Mucosa of descending colon (tissue), 3 donors: ENCODE measurements around the gene UBLCP1. TPM values are rescaled to one million over a fixed set of nuclear protein-coding genes. Genes with fewer than 3 reads are reported as not detected.
A peak's percentile ranks its signal among the peaks of the same experiment; 100 is the strongest.

ENCODE experiments used
- ATAC-seq: fragments of 200-7000 bp; cut with Tn5 transposase; one replicate; pipeline ENCODE4 v1.9.1; 2020; ENCODE audit warnings: mild to moderate bottlenecking, moderate library complexity
- DNase-seq, 3 donors: peaks; one replicate each; pipeline ENCODE4 v3.0.0-alpha.2; 2020
- H3K36me3 ChIP-seq: fragments of 200-600 bp; one replicate; pipeline ENCODE4 v1.8.0; 2021; ENCODE audit warnings: low read depth, mild to moderate bottlenecking
- H3K4me1 ChIP-seq: fragments of 200-600 bp; one replicate; pipeline ENCODE4 v1.8.0; 2021; ENCODE audit warnings: low read depth, mild to moderate bottlenecking
- H3K4me3 ChIP-seq: fragments of 200-600 bp; one replicate; pipeline ENCODE4 v1.8.0; 2021; ENCODE audit warnings: mild to moderate bottlenecking
- H3K9me3 ChIP-seq: fragments of 200-600 bp; one replicate; pipeline ENCODE4 v1.8.0; 2021; ENCODE audit warnings: mild to moderate bottlenecking
- intact Hi-C, 2 donors: fragments of 100-400 bp; cut with DNase I in 1 of 2; cut with micrococcal nuclease in 1 of 2; formaldehyde crosslinking; loops; one replicate each; pipeline versions ENCODE4 v1.11.0 to v1.11.1; 2022; cut with DNase I, micrococcal nuclease
- total RNA-seq, 3 donors: library from RNA; stranded (reverse); fragmentation: NEBNext Ultra II Directional in 2 of 3; extraction: Animal tissue kit (Norgen Biotek cat#: 25700) in 2 of 3; gene quantifications; one replicate each; pipeline versions ENCODE4 v1.2.1 to v1.2.4, GENCODE V29; 2021 to 2023
- TF ChIP-seq, protein P1 (sequence below): fragments of 200-600 bp; IDR thresholded peaks from one replicate; pipeline ENCODE4 v1.8.0; 2022; ENCODE audit warnings: antibody characterized with exemption, mild to moderate bottlenecking
- donor health status: DM: no; HTN: no; CAD: no; lungs with moderate emphysema.
- donor health status: DM: no; HTN: no; CAD: no.
- donor health status: DM: no; HTN: yes; CAD: no.

The UBLCP1 gene
- total RNA-seq, 3 donors from 2014 or later: 12.1 to 18.3 (median 17.7) TPM

GRCh38 chr5:159310511-159310910, 47.4 kb downstream of the UBLCP1 start:
- Histone ChIP-seq H3K36me3 (no peaks in the 10 kb centered on the region), H3K9me3 (no peaks in the 10 kb centered on the region), H3K4me3 (no peak overlapping the region), H3K4me1 (no peaks in the 10 kb centered on the region)
- TF ChIP-seq, protein P1, sequence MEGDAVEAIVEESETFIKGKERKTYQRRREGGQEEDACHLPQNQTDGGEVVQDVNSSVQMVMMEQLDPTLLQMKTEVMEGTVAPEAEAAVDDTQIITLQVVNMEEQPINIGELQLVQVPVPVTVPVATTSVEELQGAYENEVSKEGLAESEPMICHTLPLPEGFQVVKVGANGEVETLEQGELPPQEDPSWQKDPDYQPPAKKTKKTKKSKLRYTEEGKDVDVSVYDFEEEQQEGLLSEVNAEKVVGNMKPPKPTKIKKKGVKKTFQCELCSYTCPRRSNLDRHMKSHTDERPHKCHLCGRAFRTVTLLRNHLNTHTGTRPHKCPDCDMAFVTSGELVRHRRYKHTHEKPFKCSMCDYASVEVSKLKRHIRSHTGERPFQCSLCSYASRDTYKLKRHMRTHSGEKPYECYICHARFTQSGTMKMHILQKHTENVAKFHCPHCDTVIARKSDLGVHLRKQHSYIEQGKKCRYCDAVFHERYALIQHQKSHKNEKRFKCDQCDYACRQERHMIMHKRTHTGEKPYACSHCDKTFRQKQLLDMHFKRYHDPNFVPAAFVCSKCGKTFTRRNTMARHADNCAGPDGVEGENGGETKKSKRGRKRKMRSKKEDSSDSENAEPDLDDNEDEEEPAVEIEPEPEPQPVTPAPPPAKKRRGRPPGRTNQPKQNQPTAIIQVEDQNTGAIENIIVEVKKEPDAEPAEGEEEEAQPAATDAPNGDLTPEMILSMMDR: no peak
- intact Hi-C loops: loop anchor here in 1 of 2 donors (10.0 kb wide), 1 partner anchor 156 kb away; no protein-coding TSS in a partner anchor
- DNase-seq (peak; percentile 51 to 59 (median 56)), ATAC-seq (peak; percentile 94)

- intact Hi-C loops: loop anchor here in 1 of 2 donors (10.0 kb wide), 1 partner anchor 156 kb away; no protein-coding TSS in a partner anchor
- H3K9me3 ChIP-seq: no peaks in the 10 kb centered on the region
- H3K36me3 ChIP-seq: no peaks in the 10 kb centered on the region
- TF ChIP-seq, protein P1: no peak
- DNase-seq (no peak), ATAC-seq (no peak)
- no peak overlapping the region for H3K4me3 ChIP-seq
- H3K4me1 ChIP-seq: no peaks in the 10 kb centered on the region
These were observed 48.0 kb downstream of the UBLCP1 start for GRCh38 chr5:159311063-159311462.

- TF ChIP-seq, protein P1: no peak
- Histone ChIP-seq H3K36me3 (no peaks in the 10 kb centered on the region), H3K4me3 (no peak overlapping the region), H3K4me1 (no peaks in the 10 kb centered on the region), H3K9me3 (no peaks in the 10 kb centered on the region)
- no peak for DNase-seq
- ATAC-seq: no peak
- intact Hi-C loops: loop anchor here in 1 of 2 donors (10.0 kb wide), 1 partner anchor 158 kb away; no protein-coding TSS in a partner anchor
These were observed 50.1 kb downstream of the UBLCP1 start for GRCh38 chr5:159313197-159313596.

DNA sequence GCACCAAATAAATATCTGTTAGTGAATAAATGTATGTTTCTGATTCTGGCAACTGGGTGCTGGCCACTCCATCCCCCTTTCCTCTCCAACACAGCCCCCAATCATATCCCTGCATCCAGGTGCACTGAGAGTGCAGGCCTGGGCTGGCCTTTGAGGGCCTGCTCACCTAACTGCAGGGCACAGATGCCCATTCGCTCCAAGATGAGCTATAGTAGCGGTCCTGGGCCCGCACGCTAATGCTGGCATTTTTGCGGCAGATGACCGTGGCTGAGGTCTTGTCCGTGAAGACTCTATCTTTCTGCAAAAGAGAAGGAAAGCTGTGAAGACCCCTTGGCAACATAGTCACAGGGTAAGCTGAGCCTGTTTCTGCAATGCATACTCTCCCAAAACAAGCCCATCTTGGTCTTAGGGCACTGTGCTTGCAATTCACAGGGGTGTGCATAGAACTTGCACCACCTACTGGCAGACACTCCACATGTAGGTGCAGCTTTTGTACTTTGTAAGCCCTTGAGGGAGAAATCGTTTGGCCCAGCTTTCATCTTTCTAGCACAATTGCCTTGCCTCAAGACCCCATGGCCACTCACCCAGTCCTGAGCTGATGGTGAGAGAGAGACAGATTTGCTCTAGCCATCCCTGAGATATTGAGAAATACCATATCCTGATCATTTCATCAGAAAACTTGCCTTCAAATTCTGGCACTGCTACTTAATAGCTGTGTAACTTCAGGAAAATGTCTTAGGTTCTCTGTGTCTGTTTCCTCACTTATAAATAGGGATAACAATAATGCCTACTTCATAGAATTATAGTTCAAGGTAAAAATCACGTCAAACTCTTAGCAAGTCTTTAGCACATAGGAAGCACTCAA, 53.7 kb downstream of the UBLCP1 start:
- TF ChIP-seq, protein P1: peak; percentile 39
- peak; percentile 73 for ATAC-seq
- intact Hi-C loops: loop anchor here in 1 of 2 donors (10.0 kb wide), 1 partner anchor 162 kb away; no protein-coding TSS in a partner anchor
- Histone ChIP-seq H3K4me1 (no peaks in the 10 kb centered on the region), H3K9me3 (no peaks in the 10 kb centered on the region), H3K36me3 (no peaks in the 10 kb centered on the region), H3K4me3 (no peak overlapping the region)
- peak in 1 of 3 donors; percentile 78 for DNase-seq

DNA sequence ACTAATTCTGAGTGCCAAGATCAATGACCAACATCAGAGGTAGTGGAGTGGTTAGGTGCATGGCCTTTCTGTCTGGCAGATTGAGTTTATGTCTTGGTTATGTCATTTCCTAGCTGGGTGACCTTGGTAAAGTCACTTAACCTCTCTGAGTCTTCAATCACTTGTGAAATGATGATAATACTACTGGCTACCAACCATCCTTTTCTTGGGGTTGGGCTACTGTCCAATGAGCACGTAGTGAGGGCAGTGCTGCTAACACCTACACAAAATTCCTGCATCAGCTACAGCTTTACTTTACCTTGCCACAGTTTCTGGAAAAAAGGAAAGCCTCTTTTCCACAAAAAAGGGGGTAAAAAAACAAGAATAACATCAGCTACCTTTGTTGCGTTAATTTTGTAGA, 54.8 kb downstream of the UBLCP1 start:
- Histone ChIP-seq H3K9me3 (no peaks in the 10 kb centered on the region), H3K36me3 (no peaks in the 10 kb centered on the region), H3K4me1 (no peaks in the 10 kb centered on the region), H3K4me3 (no peak overlapping the region)
- DNase-seq (no peak), ATAC-seq (no peak)
- intact Hi-C loops: loop anchor here in 1 of 2 donors (10.0 kb wide), 1 partner anchor 163 kb away; no protein-coding TSS in a partner anchor
- TF ChIP-seq, protein P1: no peak
